Pancreas (tissue), 10 donors: ENCODE data around the gene ARL10. TPM values are rescaled to one million over a fixed set of nuclear protein-coding genes. Genes with fewer than 3 reads are reported as not detected.
A peak's percentile ranks its signal among the peaks of the same experiment; 100 is the strongest.

Experiments
- ATAC-seq, 4 donors: fragments of 200-7000 bp; cut with Tn5 transposase; one replicate each; pipeline versions ENCODE4 v1.8.0 to v1.9.1; 2020; ENCODE audit warnings: mild to moderate bottlenecking in 4 of 4, moderate library complexity in 4 of 4
- DNase-seq, 6 donors: peaks; one replicate each; pipeline ENCODE4 v3.0.0-alpha.2; 2020
- FAIRE-seq: peaks from 2 replicates; lab custom pipeline; 2012; peaks lifted over from hg19 to GRCh38; lab: Jason Lieb, UNC
- H3K27ac ChIP-seq, 4 donors: fragments of 200-600 bp; sonication (generic); 1 replicate in 3 of 4; 2 replicates in 1 of 4; pipeline versions ENCODE4 v1.5.0 to v1.8.0; 2020
- H3K27me3 ChIP-seq, 4 donors: fragments of 200-600 bp; one replicate each; pipeline ENCODE4 v1.8.0; 2021
- H3K36me3 ChIP-seq, 3 donors: fragments of 200-600 bp; sonication (generic) in 1 of 3; one replicate each; pipeline versions ENCODE4 v1.5.0 to v1.8.0; 2020 to 2021
- H3K4me1 ChIP-seq, 3 donors: fragments of 200-600 bp; one replicate each; pipeline ENCODE4 v1.8.0; 2021
- H3K4me3 ChIP-seq, 4 donors: fragments of 200-600 bp; sonication (generic) in 2 of 4; one replicate each; pipeline versions ENCODE4 v1.5.0 to v1.8.0; 2020 to 2021
- H3K9me3 ChIP-seq, 4 donors: fragments of 200-600 bp; one replicate each; pipeline ENCODE4 v1.8.0; 2021
- WGBS, 2 donors: extraction: QIAGEN DNeasy Blood & Tissue Kit; methylation state at CpG; one replicate each; pipeline ENCODE4 v1.1.7; 2013; 5-methylcytosine and 5-hydroxymethylcytosine counted together
- intact Hi-C, 3 donors: fragments of 100-400 bp; cut with DNase I; formaldehyde crosslinking; loops; one replicate each; pipeline versions ENCODE4 v1.11.1 to v1.14.2; 2022
- polyA plus RNA-seq, 2 donors: library from polyadenylated mRNA; stranded (reverse); fragments of 200-250 nt; gene quantifications; one replicate each; pipeline ENCODE4 v1.2.3, GENCODE V29; 2013
- total RNA-seq, 6 donors: library from RNA; stranded (reverse); fragmentation: NEBNext Ultra II Directional in 4 of 6; extraction: Animal tissue kit (Norgen Biotek cat#: 25700) in 4 of 6; gene quantifications; one replicate each; pipeline versions ENCODE4 v1.2.1 to v1.2.4, GENCODE V29; 2021 to 2023
- TF ChIP-seq, protein P1 (sequence below), 4 donors: fragments of 200-600 bp; sonication (generic) in 3 of 4; IDR thresholded peaks; one replicate each; pipeline versions ENCODE4 v1.5.0 to v1.8.0; 2021; ENCODE audit warnings: antibody characterized with exemption in 4 of 4
- donor health status: healthy with polysubstance abuse.
- donor health status: DM: no; HTN: no; CAD: no; lungs with moderate emphysema.
- donor health status: DM: no; HTN: no; CAD: no.
- donor health status: control.
- donor health status: control.
- donor health status: Bipolar disorder and iron deficiency.
- donor health status: DM: yes; HTN: yes; CAD: no.
- donor health status: DM: no; HTN: no; CAD: no.
- donor health status: DM: no; HTN: no; CAD: no.
- donor health status: DM: yes; HTN: yes; CAD: no.

The ARL10 gene
- total and polyA plus RNA-seq, 8 donors: 0.95 to 5.3 (median 2.4) TPM

- no peak for ATAC-seq
These were observed 44.5 kb downstream of the ARL10 start for GRCh38 chr5:176409765-176410164.

GRCh38 chr5:176410486-176411180 lies 45.3 kb downstream of the ARL10 start:
- 78 to 96% methylated on average over 5 of the region's 5 CpGs for WGBS, 2 donors
- DNase-seq: peak in 1 of 6 donors; percentile 33
- no peak overlapping the region for H3K27ac ChIP-seq
- H3K9me3 ChIP-seq: no peaks in the 10 kb centered on the region
- TF ChIP-seq, protein P1, sequence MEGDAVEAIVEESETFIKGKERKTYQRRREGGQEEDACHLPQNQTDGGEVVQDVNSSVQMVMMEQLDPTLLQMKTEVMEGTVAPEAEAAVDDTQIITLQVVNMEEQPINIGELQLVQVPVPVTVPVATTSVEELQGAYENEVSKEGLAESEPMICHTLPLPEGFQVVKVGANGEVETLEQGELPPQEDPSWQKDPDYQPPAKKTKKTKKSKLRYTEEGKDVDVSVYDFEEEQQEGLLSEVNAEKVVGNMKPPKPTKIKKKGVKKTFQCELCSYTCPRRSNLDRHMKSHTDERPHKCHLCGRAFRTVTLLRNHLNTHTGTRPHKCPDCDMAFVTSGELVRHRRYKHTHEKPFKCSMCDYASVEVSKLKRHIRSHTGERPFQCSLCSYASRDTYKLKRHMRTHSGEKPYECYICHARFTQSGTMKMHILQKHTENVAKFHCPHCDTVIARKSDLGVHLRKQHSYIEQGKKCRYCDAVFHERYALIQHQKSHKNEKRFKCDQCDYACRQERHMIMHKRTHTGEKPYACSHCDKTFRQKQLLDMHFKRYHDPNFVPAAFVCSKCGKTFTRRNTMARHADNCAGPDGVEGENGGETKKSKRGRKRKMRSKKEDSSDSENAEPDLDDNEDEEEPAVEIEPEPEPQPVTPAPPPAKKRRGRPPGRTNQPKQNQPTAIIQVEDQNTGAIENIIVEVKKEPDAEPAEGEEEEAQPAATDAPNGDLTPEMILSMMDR (IDR thresholded peaks at IDR 0.05): no peak
- peaks cover 0 to 11% (median 0%) of the 10 kb centered on the region in 3 donors for H3K4me1 ChIP-seq
- ATAC-seq: no peak
- no peaks in the 10 kb centered on the region for H3K27me3 ChIP-seq
- FAIRE-seq: no peak
- intact Hi-C loops: loop anchor here in 1 of 3 donors (10.0 kb wide), 1 partner anchor 164 kb away; no protein-coding TSS in a partner anchor
- peaks cover 0 to 15% (median 0%) of the 10 kb centered on the region in 3 donors for H3K36me3 ChIP-seq
- H3K4me3 ChIP-seq: no peak overlapping the region

More at GRCh38 chr5:176409765-176410164, 44.5 kb downstream of the ARL10 start:
- intact Hi-C loops: loop anchor here in 1 of 3 donors (10.0 kb wide), 1 partner anchor 165 kb away; no protein-coding TSS in a partner anchor
- no peak overlapping the region for H3K4me3 ChIP-seq
- 91 to 95% methylated on average over 4 of the region's 4 CpGs for WGBS, 2 donors
- TF ChIP-seq, protein P1 (IDR thresholded peaks at IDR 0.05): no peak
- H3K27ac ChIP-seq: no peak overlapping the region
- H3K4me1 ChIP-seq: peaks cover 0 to 4% (median 0%) of the 10 kb centered on the region in 3 donors
- DNase-seq: no peak
- no peaks in the 10 kb centered on the region for H3K27me3 ChIP-seq
- peaks cover 0 to 15% (median 0%) of the 10 kb centered on the region in 3 donors for H3K36me3 ChIP-seq
- no peaks in the 10 kb centered on the region for H3K9me3 ChIP-seq
- no peak for FAIRE-seq

GRCh38 chr5:176412517-176413254 lies 47.4 kb downstream of the ARL10 start:
- WGBS, 2 donors: 83 to 84% methylated on average over 10 of the region's 10 CpGs
- H3K36me3 ChIP-seq: no peaks in the 10 kb centered on the region

GRCh38 chr5:176413255-176413565 lies 47.9 kb downstream of the ARL10 start:
- FAIRE-seq (no peak), ATAC-seq (no peak), DNase-seq (peak in 1 of 6 donors; percentile 40)
- Histone ChIP-seq H3K4me3 (no peak overlapping the region), H3K36me3 (no peaks in the 10 kb centered on the region), H3K27me3 (no peaks in the 10 kb centered on the region), H3K4me1 (peaks cover 0 to 15% (median 0%) of the 10 kb centered on the region in 3 donors), H3K9me3 (no peaks in the 10 kb centered on the region), H3K27ac (no peak overlapping the region)
- intact Hi-C loops: loop anchor here in 1 of 3 donors (10.0 kb wide), 1 partner anchor 162 kb away; no protein-coding TSS in a partner anchor
- 94 to 95% methylated on average over 2 of the region's 2 CpGs for WGBS, 2 donors
- TF ChIP-seq, protein P1 (IDR thresholded peaks at IDR 0.05): no peak

More at GRCh38 chr5:176412517-176413254, 47.4 kb downstream of the ARL10 start:
- H3K4me3 ChIP-seq: no peak overlapping the region
- TF ChIP-seq, protein P1 (IDR thresholded peaks at IDR 0.05): no peak
- no peaks in the 10 kb centered on the region for H3K9me3 ChIP-seq
- H3K4me1 ChIP-seq: peaks cover 0 to 15% (median 0%) of the 10 kb centered on the region in 3 donors
- H3K27me3 ChIP-seq: no peaks in the 10 kb centered on the region
- ATAC-seq (no peak), FAIRE-seq (no peak), DNase-seq (peak in 1 of 6 donors; percentile 21)
- intact Hi-C loops: loop anchor here in 1 of 3 donors (10.0 kb wide), 1 partner anchor 162 kb away; no protein-coding TSS in a partner anchor
- H3K27ac ChIP-seq: no peak overlapping the region
